Osteocyte (in vitro differentiated cells): ENCODE measurements around the gene KRT3. TPM values are rescaled to one million over a fixed set of nuclear protein-coding genes. Genes with fewer than 3 reads are reported as not detected.

Experiments
- total RNA-seq: library from RNA; stranded (reverse); gene quantifications from 2 replicates; pipeline ENCODE4 v1.2.1, GENCODE V29; 2021

KRT3 gene
- total RNA-seq, 1 donor from 2014 or later, result not detected

Other genes with a start within 250 kb of the KRT3 start
- gene KRT71, start 243.0 kb downstream of the KRT3 start, total RNA-seq, result not detected in 2 replicates
- gene KRT74, start 222.3 kb downstream of the KRT3 start, total RNA-seq, result not detected in 2 replicates
- gene KRT72, start 194.7 kb downstream of the KRT3 start, total RNA-seq, result not detected in 2 replicates
- not detected in 2 replicates for gene KRT73, start 177.6 kb downstream of the KRT3 start, total RNA-seq
- not detected in 2 replicates for gene KRT2, start 143.9 kb downstream of the KRT3 start, total RNA-seq
- gene KRT1, start 115.7 kb downstream of the KRT3 start, total RNA-seq, result not detected in 2 replicates
- gene KRT77, start 92.6 kb downstream of the KRT3 start, total RNA-seq, result not detected in 2 replicates
- gene KRT76, start 18.8 kb downstream of the KRT3 start, total RNA-seq, result not detected in 2 replicates
- gene KRT4, start 18.0 kb upstream of the KRT3 start, total RNA-seq, result not detected in 2 replicates
- not detected in 2 replicates for gene KRT79, start 38.2 kb upstream of the KRT3 start, total RNA-seq
- gene KRT78, start 52.9 kb upstream of the KRT3 start, total RNA-seq, result not detected in 2 replicates
- 18.6 and 19.8 TPM in 2 replicates for gene KRT8, start 109.0 kb upstream of the KRT3 start, total RNA-seq
- gene KRT18, start 153.0 kb upstream of the KRT3 start, total RNA-seq, result 69.2 and 72.5 TPM in 2 replicates
- gene EIF4B, start 210.3 kb upstream of the KRT3 start, total RNA-seq, result 516 and 555 TPM in 2 replicates